NCI-H510A treated with DMSO at 0.1 percent for 48 hours (cell line): ENCODE data around the gene ARL15.

Source experiments
- DNase-seq: peaks from one replicate; lab custom pipeline; 2025; lab: John Stamatoyannopoulos, UW

ARL15 gene

GRCh38 chr5:54313311-54314270 is 3.2 kb upstream of the ARL15 start:
- DNase-seq, result no peak

DNA sequence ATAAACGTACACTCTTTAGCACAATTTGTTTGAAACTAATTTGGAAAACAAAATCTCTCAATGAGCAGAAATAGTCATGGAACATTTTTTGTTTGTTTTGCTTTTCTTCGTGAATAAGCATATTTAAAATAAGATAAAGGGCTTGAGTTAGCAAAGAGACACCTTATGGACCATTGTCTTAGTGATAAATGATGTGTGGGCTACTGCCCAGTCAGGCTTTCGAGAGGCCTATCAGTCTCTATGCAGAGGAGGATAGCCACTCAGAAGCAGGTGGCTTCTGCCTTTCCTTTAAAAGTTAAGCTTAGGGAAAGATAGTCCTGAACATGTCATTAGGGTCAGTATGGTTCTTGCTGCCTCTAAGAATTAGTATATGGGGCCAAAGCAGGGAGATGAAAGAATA is 2.1 kb upstream of the ARL15 start:
- no peak for DNase-seq

- no peak for DNase-seq
These were observed 854 bp upstream of the ARL15 start for GRCh38 chr5:54311176-54311677.

DNA sequence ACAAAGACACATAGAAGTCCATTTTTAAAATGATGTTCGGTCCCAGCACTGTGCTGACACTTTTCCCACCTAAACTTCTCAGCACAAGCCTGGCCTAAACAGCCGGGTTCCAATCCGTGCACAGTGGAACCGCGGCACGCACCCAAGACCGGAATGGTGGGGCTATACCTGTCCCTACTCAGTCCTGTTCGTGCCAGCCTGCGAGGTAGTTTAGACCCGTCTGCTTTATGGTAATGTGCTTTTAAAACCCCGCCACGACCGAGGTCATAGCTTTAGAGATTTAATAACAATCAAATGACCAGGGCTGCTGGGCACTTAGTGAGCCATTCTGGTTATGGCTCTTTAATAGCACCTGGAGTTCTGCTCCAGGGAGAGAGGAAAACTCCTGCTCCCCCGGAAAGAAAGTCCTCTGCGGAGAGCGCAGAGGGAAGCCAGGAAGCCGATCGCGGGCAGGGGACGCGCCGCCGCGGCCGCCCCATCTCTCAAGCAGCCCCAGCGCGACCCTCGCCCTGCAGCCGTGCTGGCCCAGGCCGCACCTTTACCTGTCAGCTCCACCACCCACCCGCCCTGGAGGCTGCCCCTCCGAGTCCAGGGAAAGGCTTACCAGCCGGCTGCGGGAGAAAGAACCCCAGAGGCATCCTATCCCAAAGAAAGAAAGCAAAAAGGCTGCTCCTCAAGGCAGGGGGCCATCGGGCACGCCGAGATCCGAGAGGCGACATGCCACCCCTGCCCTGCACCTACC is 511 bp downstream of the ARL15 start:
- DNase-seq, result peak; percentile 28

DNA sequence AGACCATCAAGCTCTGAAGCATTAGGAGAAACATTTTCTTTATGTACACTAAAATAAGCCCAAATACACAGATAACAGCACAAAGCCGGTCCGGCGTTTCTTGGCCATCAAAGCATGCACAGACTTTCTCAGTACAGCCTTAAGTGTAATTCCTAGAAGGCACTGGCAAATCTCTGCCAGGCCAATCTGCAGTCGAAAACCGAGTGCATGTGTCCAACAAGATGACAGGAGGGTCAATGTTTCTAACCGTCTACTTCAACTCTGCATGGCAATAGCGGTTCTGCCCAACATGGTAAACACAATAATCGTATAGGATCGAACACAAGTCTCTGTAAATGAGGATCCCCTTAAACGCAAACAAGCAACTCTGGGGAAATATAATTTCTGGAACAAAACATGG is 1.1 kb downstream of the ARL15 start:
- DNase-seq, result no peak

DNA sequence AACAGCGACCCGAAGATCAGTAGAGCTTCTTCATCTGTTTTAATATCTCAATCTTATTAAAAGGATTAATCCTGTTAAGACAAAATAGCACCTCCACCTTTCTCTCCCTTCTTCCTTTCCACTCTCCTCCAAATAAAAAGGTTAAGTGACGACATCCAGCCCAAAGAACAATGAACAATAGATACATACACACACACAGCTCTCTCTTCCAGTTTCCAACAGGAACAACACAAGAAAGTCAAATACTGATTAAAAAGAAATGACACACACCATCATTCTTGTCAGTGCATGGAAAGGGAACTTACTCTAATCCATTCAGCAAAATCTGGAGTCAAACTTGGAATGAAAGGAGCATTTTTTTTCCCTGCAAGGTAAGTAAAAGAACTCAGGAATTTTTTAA is 2.8 kb downstream of the ARL15 start:
- no peak for DNase-seq

GRCh38 chr5:54306893-54307292 is 3.5 kb downstream of the ARL15 start:
- no peak for DNase-seq

- no peak for DNase-seq
These were observed 4.6 kb downstream of the ARL15 start for GRCh38 chr5:54305737-54306136.

GRCh38 chr5:54304040-54304439 is 6.3 kb downstream of the ARL15 start:
- no peak for DNase-seq

GRCh38 chr5:54302267-54302687 is 8.1 kb downstream of the ARL15 start:
- no peak for DNase-seq

- no peak for DNase-seq
These were observed 8.5 kb downstream of the ARL15 start for GRCh38 chr5:54301849-54302248.

DNA sequence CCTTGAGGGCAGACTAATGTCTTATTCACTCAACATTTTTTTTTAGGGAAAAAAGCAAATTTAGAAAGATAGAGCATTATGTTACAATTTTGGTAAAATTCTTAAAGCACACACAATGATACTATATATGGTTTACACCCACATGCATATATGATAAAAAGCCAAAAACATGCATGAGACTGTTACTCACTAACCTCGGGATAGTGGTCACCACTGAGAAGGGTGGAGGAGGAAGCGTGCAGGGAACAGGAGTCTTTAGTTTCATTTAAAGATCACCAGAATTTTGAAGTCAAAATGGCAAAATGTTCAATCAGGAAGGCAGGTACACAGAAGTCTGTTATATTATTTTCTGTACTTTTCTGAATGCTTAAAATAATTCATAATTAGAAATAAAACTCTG is 9.2 kb downstream of the ARL15 start:
- DNase-seq, result no peak

GRCh38 chr5:54298947-54299346 is 11.4 kb downstream of the ARL15 start:
- DNase-seq, result no peak

GRCh38 chr5:54296386-54296785 is 14.0 kb downstream of the ARL15 start:
- peak; percentile 63 for DNase-seq

- DNase-seq, result peak; percentile 44
These were observed 14.6 kb downstream of the ARL15 start for GRCh38 chr5:54295651-54296276.

DNA sequence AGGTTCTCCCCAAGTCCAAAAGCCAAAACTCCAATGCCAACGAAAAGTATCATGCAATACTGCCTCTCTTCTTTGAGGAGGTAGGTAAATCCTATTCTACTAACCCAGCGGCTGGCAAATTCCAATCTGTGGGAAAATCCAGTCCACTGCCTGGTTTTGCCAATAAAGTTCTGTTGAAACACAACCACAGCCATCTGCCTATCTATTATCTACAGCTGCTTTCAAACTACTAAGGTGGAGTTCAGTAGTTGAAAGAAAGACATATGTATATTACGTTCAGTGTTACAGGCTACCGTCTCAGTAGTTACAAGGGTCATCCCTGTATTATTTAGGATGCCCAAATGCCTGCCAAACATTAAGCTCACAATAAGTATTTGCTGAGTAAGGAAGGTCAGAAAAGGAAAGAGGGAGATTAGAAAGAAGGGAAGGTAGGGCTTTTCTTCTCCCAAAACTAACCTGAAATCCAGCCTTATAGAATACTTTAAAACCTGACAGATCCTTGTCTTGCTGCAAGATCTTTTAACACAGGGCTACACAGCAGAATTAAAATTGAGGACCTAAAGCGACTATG is 16.2 kb downstream of the ARL15 start:
- no peak for DNase-seq

DNA sequence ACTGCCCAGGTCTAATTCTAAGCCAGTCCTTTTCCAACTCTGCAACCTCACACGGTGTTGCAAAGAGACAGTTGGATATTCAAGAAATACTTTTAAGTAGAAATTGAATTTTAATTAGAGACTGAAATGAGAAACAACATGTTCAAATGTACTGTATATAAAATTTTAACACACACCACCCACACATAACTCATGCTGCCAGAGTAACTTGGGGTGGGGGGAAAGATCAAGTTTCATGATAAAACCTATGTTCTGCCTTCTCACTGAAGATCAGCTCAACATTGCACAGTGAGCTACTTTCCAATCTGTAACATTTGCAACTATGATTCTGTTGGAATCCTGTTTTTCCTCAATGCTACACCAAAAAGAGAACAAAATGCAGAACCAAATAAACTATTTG is 17.5 kb downstream of the ARL15 start:
- no peak for DNase-seq

DNA sequence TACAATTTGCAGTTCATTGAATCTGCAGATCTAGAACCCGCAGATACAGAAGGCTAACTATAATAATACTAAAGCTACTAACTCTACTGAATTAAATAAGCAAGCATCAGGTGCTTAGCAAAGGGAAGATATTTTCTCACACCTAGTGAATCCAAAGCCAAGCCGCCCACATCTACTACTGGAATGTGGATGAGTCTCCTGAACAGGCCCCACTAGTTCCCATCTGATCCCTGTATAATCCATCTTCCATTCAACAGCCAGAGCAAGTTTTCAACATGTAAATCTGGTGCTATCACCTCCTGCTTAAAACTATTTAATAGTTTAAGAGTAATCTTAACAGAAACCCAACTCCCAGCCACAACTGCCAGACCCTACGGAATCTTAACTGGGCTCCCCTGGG is 18.9 kb downstream of the ARL15 start:
- no peak for DNase-seq

DNA sequence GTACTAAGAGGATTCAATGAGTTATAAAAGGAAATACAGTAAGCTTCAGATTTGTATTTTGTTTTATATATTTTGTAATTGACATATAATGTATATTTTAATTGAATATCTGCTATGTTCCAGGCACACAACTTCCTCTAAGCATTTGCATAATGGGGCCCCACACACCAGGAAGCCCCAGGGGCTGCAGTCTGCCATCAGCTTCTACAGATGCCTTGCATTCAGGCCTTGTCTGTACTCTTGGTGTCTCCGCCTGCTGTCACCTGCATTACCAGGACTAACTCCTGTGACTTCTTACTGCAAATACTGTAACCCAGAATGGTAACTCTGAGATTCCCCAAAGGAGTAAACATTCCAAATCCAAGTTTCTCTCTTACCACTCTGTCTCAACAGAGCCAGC is 20.6 kb downstream of the ARL15 start:
- DNase-seq, result no peak

DNA sequence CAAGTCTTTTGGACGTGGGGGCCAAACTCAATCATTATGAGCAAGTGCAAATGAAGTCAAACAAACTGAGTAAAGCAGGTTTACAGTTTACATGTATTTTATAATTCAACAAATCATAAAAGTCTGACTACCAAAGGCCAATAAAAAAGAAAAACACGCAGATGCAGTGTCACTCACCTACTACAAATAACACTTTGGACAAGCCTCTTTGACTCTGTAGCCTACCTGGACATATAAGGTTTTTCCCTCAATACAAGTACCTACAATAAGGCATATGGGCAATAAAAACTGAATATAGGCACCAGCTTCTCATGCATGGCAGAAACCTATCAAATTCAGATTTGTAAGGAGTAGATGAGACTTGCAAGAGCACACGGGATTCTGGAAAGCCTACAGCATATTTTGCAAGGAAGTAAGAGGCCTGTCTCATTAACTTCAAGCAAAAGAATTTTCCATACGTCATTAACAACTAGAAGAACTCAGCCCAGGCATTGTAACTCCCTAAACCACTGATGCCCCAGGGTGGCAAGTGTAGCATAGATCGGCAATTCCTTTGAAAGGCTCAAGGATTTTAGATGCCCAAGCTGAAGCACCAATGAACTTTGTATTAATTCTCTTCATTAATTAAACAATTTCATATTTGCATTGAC is 21.7 kb downstream of the ARL15 start:
- no peak for DNase-seq

GRCh38 chr5:54285686-54286085 is 24.7 kb downstream of the ARL15 start:
- no peak for DNase-seq

- DNase-seq, result no peak
These were observed 25.8 kb downstream of the ARL15 start for GRCh38 chr5:54284586-54284985.
